Liver (tissue), 3 donors: Measurements from ENCODE around the gene PANK1.

Experiments
- CTCF ChIP-seq: fragments of 150-350 bp; IDR thresholded peaks from 2 replicates; pipeline ENCODE4 v1.5.1; 2017; ENCODE audit warnings: improper control_type of control experiment, low read depth, low read length; ENCODE audit not compliant: missing input control
- GABPA ChIP-seq, 2 donors: IDR thresholded peaks in 1 of 2; conservative IDR thresholded peaks in 1 of 2; 2 replicates each; pipeline ENCODE4 v1.6.1; 2016; ENCODE audit warnings: antibody characterized with exemption in 2 of 2, mild to moderate bottlenecking in 1 of 2, moderate library complexity in 1 of 2
- HNF4G ChIP-seq: IDR thresholded peaks from 2 replicates; pipeline ENCODE4 v1.6.1; 2016; ENCODE audit warnings: antibody characterized with exemption
- JUND ChIP-seq, 2 donors: IDR thresholded peaks; 2 replicates each; pipeline ENCODE4 v1.6.1; 2016; ENCODE audit warnings: antibody characterized with exemption in 2 of 2
- RAD21 ChIP-seq, 2 donors: IDR thresholded peaks; 2 replicates each; pipeline ENCODE4 v1.6.1; 2016; ENCODE audit warnings: antibody characterized with exemption in 2 of 2, mild to moderate bottlenecking in 2 of 2
- SP1 ChIP-seq: IDR thresholded peaks from 2 replicates; pipeline ENCODE4 v1.6.1; 2018; ENCODE audit warnings: antibody characterized with exemption, mild to moderate bottlenecking
- TAF1 ChIP-seq: conservative IDR thresholded peaks from 2 replicates; pipeline ENCODE4 v1.6.1; 2016; ENCODE audit warnings: antibody characterized with exemption, mild to moderate bottlenecking
- YY1 ChIP-seq: IDR thresholded peaks from 2 replicates; pipeline ENCODE4 v1.6.1; 2016; ENCODE audit warnings: antibody characterized with exemption, mild to moderate bottlenecking
- ZBTB33 ChIP-seq: IDR thresholded peaks from 2 replicates; pipeline ENCODE4 v1.6.1; 2016; ENCODE audit warnings: antibody characterized with exemption
- donor health status: healthy.
- donor health status: healthy.

DNA sequence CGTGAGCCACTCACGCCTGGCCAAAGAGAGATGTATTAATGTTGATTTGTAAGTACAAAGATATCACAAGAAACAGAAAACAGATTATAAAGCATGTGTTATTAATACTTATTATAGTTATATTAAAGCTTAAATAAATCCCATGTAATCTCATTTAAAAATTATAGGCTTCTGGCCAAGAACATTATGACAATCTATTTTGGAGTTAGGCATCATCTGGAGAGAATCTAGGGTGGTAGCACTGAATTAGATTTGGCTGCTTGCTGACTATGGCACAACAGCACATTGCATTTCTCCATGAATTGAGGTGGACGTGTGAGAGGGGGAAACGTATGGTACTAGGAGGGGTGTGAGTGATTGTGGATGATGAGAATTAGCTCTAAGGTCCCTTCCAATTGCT lies 92.8 kb downstream of the PANK1 start:
- TF ChIP-seq CTCF = no peak
- TF ChIP-seq YY1 = no peak
- TF ChIP-seq SP1 = no peak
- TF ChIP-seq ZBTB33 = no peak
- TF ChIP-seq GABPA (IDR thresholded peaks at IDR 0.05 in 1 of 2, conservative IDR thresholded peaks at IDR 0.05 in 1 of 2) = no peak
- no peak for TF ChIP-seq HNF4G
- TF ChIP-seq TAF1 = no peak
- no peak for TF ChIP-seq RAD21 (IDR thresholded peaks at IDR 0.05)
- TF ChIP-seq JUND (IDR thresholded peaks at IDR 0.05) = no peak
